ENCODE data around the gene ZP4.
"Not testable (repeated sequence)": the region's sequence is repeated elsewhere in the genome, so short reads cannot be mapped to it uniquely, and the experiment has no call there.

ZP4 gene

GRCh38 chr1:237873487-237874211 lies 17.1 kb downstream of the ZP4 start:
- no peak for DNase-seq

GRCh38 chr1:237868817-237869600 lies 21.7 kb downstream of the ZP4 start:
- DNase-seq, result no peak

GRCh38 chr1:237867380-237867888 lies 23.3 kb downstream of the ZP4 start:
- no peak for DNase-seq

- no peak for DNase-seq
Observed at GRCh38 chr1:237864338-237865244, 26.1 kb downstream of the ZP4 start.

GRCh38 chr1:237863234-237863633 lies 27.5 kb downstream of the ZP4 start:
- no peak for DNase-seq

- no peak for DNase-seq
Observed at GRCh38 chr1:237861944-237862343, 28.8 kb downstream of the ZP4 start.

GRCh38 chr1:237858992-237859391 lies 31.7 kb downstream of the ZP4 start:
- no peak for DNase-seq

- no peak for DNase-seq
Observed at GRCh38 chr1:237857455-237857854, 33.3 kb downstream of the ZP4 start.

GRCh38 chr1:237852342-237852741 lies 38.4 kb downstream of the ZP4 start:
- no peak for DNase-seq

GRCh38 chr1:237851210-237851845 lies 39.4 kb downstream of the ZP4 start:
- no peak for DNase-seq

- not testable (repeated sequence) for DNase-seq
Observed at GRCh38 chr1:237843516-237843915, 47.2 kb downstream of the ZP4 start.

GRCh38 chr1:237841485-237841884 lies 49.2 kb downstream of the ZP4 start:
- no peak for DNase-seq

- no peak for DNase-seq
Observed at GRCh38 chr1:237838904-237839534, 51.7 kb downstream of the ZP4 start.

- DNase-seq, result no peak
Observed at GRCh38 chr1:237838320-237838719, 52.4 kb downstream of the ZP4 start.

GRCh38 chr1:237834461-237834860 lies 56.3 kb downstream of the ZP4 start:
- no peak for DNase-seq

GRCh38 chr1:237834048-237834447 lies 56.7 kb downstream of the ZP4 start:
- no peak for DNase-seq

- no peak for DNase-seq
Observed at GRCh38 chr1:237832858-237833257, 57.9 kb downstream of the ZP4 start.
